CD4-positive, alpha-beta T cell treated with Interleukin-12 subunit alpha and Interleukin-12 subunit beta, for 1 hour (primary cell): ENCODE data around the gene GNG7.
"Not testable (repeated sequence)": the region's sequence is repeated elsewhere in the genome, so short reads cannot be mapped to it uniquely, and the experiment has no call there.

ENCODE experiments used
- DNase-seq: peaks from one replicate; pipeline ENCODE4 v3.0.0-alpha.2; 2020

The GNG7 gene

GRCh38 chr19:2547033-2547680 lies 155.3 kb downstream of the GNG7 start:
- no peak for DNase-seq

GRCh38 chr19:2546128-2547032 lies 156.1 kb downstream of the GNG7 start:
- DNase-seq, result no peak

- DNase-seq, result not testable (repeated sequence)
Observed at GRCh38 chr19:2545416-2546127, 156.9 kb downstream of the GNG7 start.

- DNase-seq, result no peak
Observed at GRCh38 chr19:2544576-2545415, 157.7 kb downstream of the GNG7 start.

- peak; percentile 50 for DNase-seq
Observed at GRCh38 chr19:2543463-2544442, 158.7 kb downstream of the GNG7 start.

- DNase-seq, result not testable (repeated sequence)
Observed at GRCh38 chr19:2543072-2543462, 159.4 kb downstream of the GNG7 start.

- no peak for DNase-seq
Observed at GRCh38 chr19:2542341-2543069, 160.0 kb downstream of the GNG7 start.

- DNase-seq, result no peak
Observed at GRCh38 chr19:2540646-2541454, 161.6 kb downstream of the GNG7 start.

GRCh38 chr19:2540251-2540645 lies 162.2 kb downstream of the GNG7 start:
- no peak for DNase-seq

GRCh38 chr19:2538096-2538757 lies 164.3 kb downstream of the GNG7 start:
- DNase-seq, result no peak

- DNase-seq, result not testable (repeated sequence)
Observed at GRCh38 chr19:2537584-2537983, 164.9 kb downstream of the GNG7 start.

- no peak for DNase-seq
Observed at GRCh38 chr19:2536461-2536860, 166.0 kb downstream of the GNG7 start.

GRCh38 chr19:2534423-2535013 lies 168.0 kb downstream of the GNG7 start:
- DNase-seq, result no peak

- no peak for DNase-seq
Observed at GRCh38 chr19:2533686-2534422, 168.6 kb downstream of the GNG7 start.

- DNase-seq, result no peak
Observed at GRCh38 chr19:2533072-2533425, 169.4 kb downstream of the GNG7 start.

- no peak for DNase-seq
Observed at GRCh38 chr19:2532252-2533071, 170.0 kb downstream of the GNG7 start.

GRCh38 chr19:2529942-2530341 lies 172.6 kb downstream of the GNG7 start:
- not testable (repeated sequence) for DNase-seq
